H1 (cell line): ENCODE data around the gene DEDD2. TPM values are rescaled to one million over a fixed set of nuclear protein-coding genes. Genes with fewer than 3 reads are reported as not detected.

Source experiments
- BACH1 ChIP-seq: IDR thresholded peaks from 2 replicates; pipeline ENCODE4 v1.6.1; 2012; ENCODE audit warnings: low read length, improper control_type of control experiment
- GABPA ChIP-seq: IDR thresholded peaks from 2 replicates; pipeline ENCODE4 v1.6.1; 2011; ENCODE audit warnings: mild to moderate bottlenecking, low read length, moderate library complexity, borderline replicate concordance; ENCODE audit not compliant: insufficient read depth
- NANOG ChIP-seq: IDR thresholded peaks from 2 replicates; pipeline ENCODE4 v1.6.1; 2011; ENCODE audit warnings: low read length, low read depth, mild to moderate bottlenecking, inconsistent platforms; ENCODE audit not compliant: insufficient read depth, poor library complexity, severe bottlenecking
- TBP ChIP-seq: IDR thresholded peaks from 2 replicates; pipeline ENCODE4 v1.6.1; 2011; ENCODE audit warnings: low read depth, low read length, improper control_type of control experiment
- polyA plus RNA-seq, 7 experiments: library from polyadenylated mRNA; depleted of rRNA in 3 of 7; stranded (reverse) in 5 of 7; unstranded in 2 of 7; fragments of >200 nt in 5 of 7; fragments of 200-250 nt in 2 of 7; gene quantifications; 1 replicate in 5 of 7; 2 replicates in 1 of 7; 4 replicates in 1 of 7; pipeline versions ENCODE4 v1.2.1 to v1.2.3, GENCODE V29; 2011 to 2013; ENCODE audit warnings: missing spikeins in 2 of 7, mixed read lengths in 2 of 7
- total RNA-seq: library from RNA; stranded (reverse); fragmentation: NEBNext Ultra II Directional; extraction: Animal tissue kit (Norgen Biotek cat#: 25700); gene quantifications from 2 replicates; pipeline ENCODE4 v1.2.1, GENCODE V29; 2021

DEDD2 gene
- total and polyA plus RNA-seq, 2 of the 8 experiments (the other 6 are each of a cell fraction or from before 2014, with no cell fraction given) = 37.8 to 65.0 TPM

DNA sequence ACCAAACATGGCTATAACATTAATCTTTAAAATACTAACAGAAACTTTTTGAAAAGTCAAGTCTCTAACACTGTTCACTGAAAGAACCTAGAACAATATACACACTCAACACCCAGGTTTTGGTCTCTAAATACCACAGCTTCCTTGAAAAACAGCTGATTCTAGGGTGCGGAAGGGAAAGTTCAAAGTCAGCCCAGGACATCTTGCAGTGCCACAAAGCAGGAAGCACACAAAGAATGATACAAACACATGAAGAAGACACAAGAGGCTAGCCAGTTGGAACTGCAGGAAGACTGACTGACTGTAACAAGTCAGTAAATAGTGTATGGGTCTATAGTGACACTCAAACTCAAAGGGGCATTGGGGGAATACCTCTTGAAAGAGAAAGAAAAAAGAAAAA, 4.6 kb downstream of the DEDD2 start (continued):
- TF ChIP-seq NANOG = no peak
- no peak for TF ChIP-seq BACH1
- no peak for TF ChIP-seq GABPA
- no peak for TF ChIP-seq TBP
- TF ChIP-seq, all 59 proteins: peak for 0
